ENCODE measurements around the gene RHOBTB1.

DNA sequence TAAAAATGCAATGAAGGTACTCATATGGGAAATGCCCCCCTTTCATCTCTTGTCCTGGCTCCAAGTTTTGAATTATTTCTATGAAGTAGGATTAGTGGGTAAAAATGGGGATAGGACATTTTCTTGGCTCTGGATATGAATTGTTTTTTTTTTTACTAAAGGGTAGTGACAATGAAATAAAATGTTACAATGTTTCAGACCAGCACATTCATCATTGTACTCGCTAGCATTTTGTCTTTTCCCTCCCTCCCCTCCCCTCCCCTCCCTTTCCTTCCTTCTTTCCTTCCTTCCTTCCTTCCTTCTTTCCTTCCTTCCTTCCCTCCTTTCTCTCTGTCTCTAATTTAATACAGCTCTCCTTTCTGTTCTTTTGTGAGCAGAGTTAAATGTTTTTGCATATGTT, 101.3 kb downstream of the RHOBTB1 start:
- TF ChIP-seq, protein P1, sequence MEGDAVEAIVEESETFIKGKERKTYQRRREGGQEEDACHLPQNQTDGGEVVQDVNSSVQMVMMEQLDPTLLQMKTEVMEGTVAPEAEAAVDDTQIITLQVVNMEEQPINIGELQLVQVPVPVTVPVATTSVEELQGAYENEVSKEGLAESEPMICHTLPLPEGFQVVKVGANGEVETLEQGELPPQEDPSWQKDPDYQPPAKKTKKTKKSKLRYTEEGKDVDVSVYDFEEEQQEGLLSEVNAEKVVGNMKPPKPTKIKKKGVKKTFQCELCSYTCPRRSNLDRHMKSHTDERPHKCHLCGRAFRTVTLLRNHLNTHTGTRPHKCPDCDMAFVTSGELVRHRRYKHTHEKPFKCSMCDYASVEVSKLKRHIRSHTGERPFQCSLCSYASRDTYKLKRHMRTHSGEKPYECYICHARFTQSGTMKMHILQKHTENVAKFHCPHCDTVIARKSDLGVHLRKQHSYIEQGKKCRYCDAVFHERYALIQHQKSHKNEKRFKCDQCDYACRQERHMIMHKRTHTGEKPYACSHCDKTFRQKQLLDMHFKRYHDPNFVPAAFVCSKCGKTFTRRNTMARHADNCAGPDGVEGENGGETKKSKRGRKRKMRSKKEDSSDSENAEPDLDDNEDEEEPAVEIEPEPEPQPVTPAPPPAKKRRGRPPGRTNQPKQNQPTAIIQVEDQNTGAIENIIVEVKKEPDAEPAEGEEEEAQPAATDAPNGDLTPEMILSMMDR (conservative IDR thresholded peaks at IDR 0.05; ENCODE audit: low read length) = no peak
- no peak for TF ChIP-seq EZH2phosphoT487 (IDR thresholded peaks at IDR 0.05; ENCODE audit: borderline replicate concordance, low read depth, low read length)

Measured in OCI-LY7 (cell line).